Panc1 (cell line): ENCODE measurements around the gene POU2AF1.

Source experiments
- POLR2AphosphoS5 ChIP-seq: IDR thresholded peaks from 2 replicates; pipeline ENCODE4 v1.6.1; 2012; ENCODE audit warnings: mild to moderate bottlenecking, low read depth, low read length, moderate library complexity
- TF ChIP-seq, protein P1 (sequence below): fragments of 450-650 bp; IDR thresholded peaks from 2 replicates; pipeline ENCODE4 v1.5.1; 2017; ENCODE audit warnings: mild to moderate bottlenecking

DNA sequence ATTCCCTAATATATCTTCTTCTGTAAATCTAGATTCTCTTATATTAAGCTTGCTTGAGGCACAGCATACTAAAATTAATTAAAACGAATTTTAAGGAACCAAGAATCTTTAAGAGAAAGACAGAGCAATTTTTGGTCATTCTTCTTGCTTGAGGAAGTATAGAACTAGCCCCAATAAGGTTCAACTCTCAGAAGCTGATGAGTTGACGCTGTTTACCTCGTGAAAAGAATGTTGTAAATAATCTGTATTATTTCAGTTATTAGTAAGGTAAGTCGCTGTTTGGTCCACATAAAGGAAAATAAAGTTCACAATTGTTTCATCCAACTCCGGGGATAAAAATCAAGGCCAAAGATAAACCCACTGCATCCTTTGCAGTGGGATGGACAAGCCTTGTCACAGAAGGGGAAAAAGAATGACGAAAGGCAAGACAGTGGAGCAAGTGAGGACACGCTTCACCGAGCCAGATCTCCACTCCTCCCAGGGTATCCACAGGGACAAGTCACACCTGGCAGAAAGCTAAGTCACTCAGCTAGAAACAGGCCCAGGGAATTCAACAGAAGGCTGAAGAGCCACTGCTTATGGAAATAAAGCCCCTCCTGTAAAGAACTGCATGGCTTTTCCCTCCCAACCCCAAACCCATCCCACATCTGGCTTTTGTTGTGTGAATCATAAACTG, 752 bp downstream of the POU2AF1 start:
- TF ChIP-seq, protein P1, sequence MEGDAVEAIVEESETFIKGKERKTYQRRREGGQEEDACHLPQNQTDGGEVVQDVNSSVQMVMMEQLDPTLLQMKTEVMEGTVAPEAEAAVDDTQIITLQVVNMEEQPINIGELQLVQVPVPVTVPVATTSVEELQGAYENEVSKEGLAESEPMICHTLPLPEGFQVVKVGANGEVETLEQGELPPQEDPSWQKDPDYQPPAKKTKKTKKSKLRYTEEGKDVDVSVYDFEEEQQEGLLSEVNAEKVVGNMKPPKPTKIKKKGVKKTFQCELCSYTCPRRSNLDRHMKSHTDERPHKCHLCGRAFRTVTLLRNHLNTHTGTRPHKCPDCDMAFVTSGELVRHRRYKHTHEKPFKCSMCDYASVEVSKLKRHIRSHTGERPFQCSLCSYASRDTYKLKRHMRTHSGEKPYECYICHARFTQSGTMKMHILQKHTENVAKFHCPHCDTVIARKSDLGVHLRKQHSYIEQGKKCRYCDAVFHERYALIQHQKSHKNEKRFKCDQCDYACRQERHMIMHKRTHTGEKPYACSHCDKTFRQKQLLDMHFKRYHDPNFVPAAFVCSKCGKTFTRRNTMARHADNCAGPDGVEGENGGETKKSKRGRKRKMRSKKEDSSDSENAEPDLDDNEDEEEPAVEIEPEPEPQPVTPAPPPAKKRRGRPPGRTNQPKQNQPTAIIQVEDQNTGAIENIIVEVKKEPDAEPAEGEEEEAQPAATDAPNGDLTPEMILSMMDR = no peak
- TF ChIP-seq POLR2AphosphoS5 = no peak
